ENCODE measurements around the gene EMP3. TPM values are rescaled to one million over a fixed set of nuclear protein-coding genes. Genes with fewer than 3 reads are reported as not detected.

EMP3 gene
- total and polyA plus RNA-seq, 12 donors: 20.6 to 409 (median 103) TPM

GRCh38 chr19:48301886-48302599, 23.3 kb upstream of the EMP3 start:
- H3K4me3 ChIP-seq: no peak overlapping the region
- DNase-seq: no peak
- TF ChIP-seq POLR2A (IDR thresholded peaks at IDR 0.05): no peak
- TF ChIP-seq CTCF (IDR thresholded peaks at IDR 0.05): no peak
- H3K9me3 ChIP-seq (replicated peaks in 1 of 3): no peaks in the 10 kb centered on the region
- WGBS, 4 donors: 84 to 93% (median 88%) methylated on average over 1 of the region's 1 CpG
- H3K4me1 ChIP-seq (replicated peaks in 1 of 2): no peaks in the 10 kb centered on the region
- no peaks in the 10 kb centered on the region for H3K36me3 ChIP-seq (replicated peaks in 1 of 2)
- intact Hi-C loops (cut with DNase I): no loop called here
- H3K27ac ChIP-seq: no peak overlapping the region
- no peaks in the 10 kb centered on the region for H3K27me3 ChIP-seq

DNA sequence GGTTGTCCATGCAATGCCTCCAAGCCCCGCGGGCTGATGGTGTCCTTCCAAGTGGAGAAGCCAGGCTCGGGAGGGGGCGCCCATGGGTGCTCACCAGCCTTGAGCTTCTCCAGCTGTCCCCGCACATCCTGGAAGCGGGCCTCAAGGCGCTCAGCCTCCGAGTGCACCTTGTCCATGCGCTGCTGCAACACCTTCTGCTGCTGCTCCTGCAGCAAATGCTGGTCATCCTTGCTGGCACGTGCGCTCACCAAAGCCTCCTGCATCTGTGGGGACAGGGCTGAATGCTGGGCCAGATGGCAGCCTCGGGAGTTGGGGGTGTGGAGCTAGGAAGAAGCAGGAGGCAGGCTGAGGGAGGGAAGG, 22.8 kb upstream of the EMP3 start:
- no peak for DNase-seq
- no peak overlapping the region for H3K4me3 ChIP-seq
- H3K9me3 ChIP-seq (replicated peaks in 1 of 3): no peaks in the 10 kb centered on the region
- WGBS, 4 donors: 85 to 94% (median 92%) methylated on average over 6 to 12 of the region's 12 CpGs
- no peaks in the 10 kb centered on the region for H3K36me3 ChIP-seq (replicated peaks in 1 of 2)
- H3K27ac ChIP-seq: no peak overlapping the region
- intact Hi-C loops (cut with DNase I): no loop called here
- no peaks in the 10 kb centered on the region for H3K27me3 ChIP-seq
- H3K4me1 ChIP-seq (replicated peaks in 1 of 2): no peaks in the 10 kb centered on the region
- TF ChIP-seq CTCF (IDR thresholded peaks at IDR 0.05): no peak
- no peak for TF ChIP-seq POLR2A (IDR thresholded peaks at IDR 0.05)

- DNase-seq: no peak
- Histone ChIP-seq H3K4me3 (no peak overlapping the region), H3K36me3 (replicated peaks in 1 of 2) (no peaks in the 10 kb centered on the region), H3K4me1 (replicated peaks in 1 of 2) (no peaks in the 10 kb centered on the region), H3K27me3 (no peaks in the 10 kb centered on the region), H3K27ac (no peak overlapping the region), H3K9me3 (replicated peaks in 1 of 3) (no peaks in the 10 kb centered on the region)
- TF ChIP-seq CTCF (IDR thresholded peaks at IDR 0.05): no peak
- TF ChIP-seq POLR2A (IDR thresholded peaks at IDR 0.05): no peak
- 84 to 91% (median 87%) methylated on average over 10 to 13 of the region's 13 CpGs for WGBS, 4 donors
- intact Hi-C loops (cut with DNase I): no loop called here
These were observed 22.0 kb upstream of the EMP3 start for GRCh38 chr19:48303367-48303766.

DNA sequence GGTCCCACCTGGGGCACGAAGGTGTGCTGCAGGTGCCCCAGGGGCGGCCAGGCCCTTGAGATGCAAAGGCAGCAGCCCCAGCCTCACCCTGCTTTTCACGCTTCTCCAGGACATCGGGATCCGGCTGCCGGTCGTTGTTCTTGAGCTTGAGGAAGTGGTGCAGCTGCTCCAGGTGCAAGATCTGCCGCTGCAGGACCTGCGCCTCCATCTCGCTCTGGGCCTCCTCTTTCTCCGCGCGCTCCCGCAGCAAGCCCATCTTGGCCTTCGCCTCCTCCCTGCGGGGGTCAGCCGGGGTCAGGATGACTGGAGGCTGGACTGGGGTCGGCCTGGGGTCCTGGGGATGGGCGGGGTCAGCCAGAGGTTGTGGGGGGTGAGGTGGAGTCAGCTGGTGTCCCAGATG, 21.5 kb upstream of the EMP3 start:
- Histone ChIP-seq H3K36me3 (replicated peaks in 1 of 2) (no peaks in the 10 kb centered on the region), H3K27me3 (no peaks in the 10 kb centered on the region), H3K4me3 (no peak overlapping the region), H3K4me1 (replicated peaks in 1 of 2) (no peaks in the 10 kb centered on the region), H3K27ac (no peak overlapping the region), H3K9me3 (replicated peaks in 1 of 3) (no peaks in the 10 kb centered on the region)
- 87 to 97% (median 89%) methylated on average over 7 to 19 of the region's 19 CpGs for WGBS, 4 donors
- intact Hi-C loops (cut with DNase I): no loop called here
- TF ChIP-seq POLR2A (IDR thresholded peaks at IDR 0.05) (no peak), CTCF (IDR thresholded peaks at IDR 0.05) (no peak)
- no peak for DNase-seq

All from adrenal gland (tissue), 12 donors.